GM21737 (cell line): Measurements from ENCODE around the gene MYH7.
"Not testable (repeated sequence)": the region's sequence is repeated elsewhere in the genome, so short reads cannot be mapped to it uniquely, and the experiment has no call there.

Source experiments
- ATAC-seq: cut with Tn5 transposase; IDR thresholded peaks from one replicate; pipeline ENCODE4 v1.9.1; 2021; ENCODE audit warnings: mild to moderate bottlenecking, moderate library complexity; ENCODE audit not compliant: unreplicated experiment

MYH7 gene

DNA sequence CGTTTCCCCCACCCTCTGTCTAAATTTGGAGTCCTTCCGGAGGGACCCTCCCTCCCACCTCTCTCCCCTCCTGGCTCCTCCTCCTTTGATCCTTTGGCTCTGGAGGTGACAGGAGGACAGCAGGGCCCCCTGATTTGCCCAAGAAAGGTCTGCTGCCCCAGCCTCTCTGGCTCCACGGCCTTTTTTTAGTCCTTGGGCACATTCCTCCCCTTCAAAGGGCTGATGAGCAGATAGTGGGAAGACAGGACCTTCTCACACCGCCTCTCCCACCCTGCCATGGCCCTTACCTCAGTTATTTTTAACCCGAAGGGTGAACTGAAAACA, 27.2 kb downstream of the MYH7 start:
- no peak for ATAC-seq

DNA sequence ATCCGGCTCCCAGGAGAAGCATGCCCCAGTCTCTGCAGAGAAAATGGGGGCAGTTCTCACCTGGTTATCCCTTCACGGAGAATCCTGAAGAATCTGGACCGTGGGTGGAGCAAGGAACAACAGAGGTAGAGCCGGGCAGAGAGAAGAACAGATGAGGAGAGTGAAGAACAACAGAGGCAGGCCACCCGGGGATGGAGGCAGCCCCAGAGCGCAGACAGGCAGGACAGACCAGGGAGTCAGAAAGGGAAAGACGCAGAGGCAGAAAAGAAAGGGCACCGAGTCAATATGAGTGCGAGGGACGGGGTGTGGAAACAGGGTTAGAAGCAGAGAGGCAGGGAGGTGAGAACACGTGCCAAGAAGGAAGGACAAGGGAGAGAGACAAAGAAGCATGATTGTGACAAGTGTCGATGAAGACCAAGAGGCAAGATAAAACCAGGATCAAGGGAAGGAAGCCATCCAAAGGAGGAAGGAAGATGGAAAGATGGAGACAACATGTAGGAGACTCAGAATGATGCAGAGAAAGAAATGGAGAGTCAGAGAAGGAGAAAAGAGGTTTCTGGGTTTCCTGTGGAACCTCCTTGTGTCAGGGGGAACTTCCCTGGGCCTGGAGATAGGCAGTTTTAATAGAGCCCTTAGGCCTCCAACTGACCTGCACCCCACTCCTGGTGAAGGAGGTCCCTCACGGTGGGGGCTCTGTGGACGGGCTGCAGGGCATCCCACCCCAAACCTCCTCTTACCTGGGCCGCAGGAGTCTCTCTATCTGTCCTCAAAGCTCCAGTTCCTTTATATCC, 27.7 kb downstream of the MYH7 start, which contains the start of gene MYH6:
Gene MYH6, minus strand, starts transcription at position 758 of the 791 bp plus-strand sequence. CDS start 1,050 bp downstream, outside the sequence.
- no peak for ATAC-seq

GRCh38 chr14:23406725-23407355, 28.6 kb downstream of the MYH7 start:
- ATAC-seq: no peak

DNA sequence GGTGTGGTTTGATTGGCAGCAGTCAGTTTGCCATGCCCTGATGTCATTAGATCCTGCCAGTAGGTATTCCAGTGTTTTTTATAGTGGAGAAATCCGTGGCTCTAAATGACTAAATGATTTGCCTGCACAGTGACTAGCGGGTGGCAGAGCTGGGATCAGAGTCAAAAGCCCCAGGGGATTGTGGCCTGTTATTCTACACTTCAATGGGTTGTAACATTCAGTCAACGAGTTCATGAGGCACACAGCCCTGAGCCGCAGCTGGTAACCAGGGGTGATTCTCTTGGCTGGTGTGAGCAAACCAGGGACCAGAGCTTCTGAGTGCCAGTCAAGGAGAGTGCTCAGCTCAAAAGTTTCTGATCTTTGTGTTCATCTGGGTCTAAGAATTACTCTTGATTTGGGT, 29.2 kb downstream of the MYH7 start:
- ATAC-seq: no peak

- ATAC-seq: no peak
Observed at GRCh38 chr14:23405516-23406025, 29.9 kb downstream of the MYH7 start.

DNA sequence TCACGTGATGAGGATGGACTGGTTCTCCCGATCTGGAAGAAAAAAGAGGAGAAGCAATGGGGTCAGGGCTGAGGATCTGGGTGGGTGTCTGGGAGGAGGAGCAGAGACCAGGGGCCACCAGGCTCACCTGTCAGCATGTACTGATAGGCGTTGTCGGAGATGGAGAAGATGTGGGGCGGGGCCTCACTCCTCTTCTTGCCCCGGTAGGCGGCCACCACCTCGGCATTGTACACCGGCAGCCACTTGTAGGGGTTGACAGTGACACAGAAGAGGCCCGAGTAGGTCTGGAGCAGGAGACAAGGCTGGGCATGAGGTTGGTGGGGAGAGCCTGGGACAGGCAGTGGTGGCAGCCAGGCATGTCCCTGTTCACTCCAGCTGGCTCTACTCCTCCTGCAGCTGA, 30.4 kb downstream of the MYH7 start:
- no peak for ATAC-seq

DNA sequence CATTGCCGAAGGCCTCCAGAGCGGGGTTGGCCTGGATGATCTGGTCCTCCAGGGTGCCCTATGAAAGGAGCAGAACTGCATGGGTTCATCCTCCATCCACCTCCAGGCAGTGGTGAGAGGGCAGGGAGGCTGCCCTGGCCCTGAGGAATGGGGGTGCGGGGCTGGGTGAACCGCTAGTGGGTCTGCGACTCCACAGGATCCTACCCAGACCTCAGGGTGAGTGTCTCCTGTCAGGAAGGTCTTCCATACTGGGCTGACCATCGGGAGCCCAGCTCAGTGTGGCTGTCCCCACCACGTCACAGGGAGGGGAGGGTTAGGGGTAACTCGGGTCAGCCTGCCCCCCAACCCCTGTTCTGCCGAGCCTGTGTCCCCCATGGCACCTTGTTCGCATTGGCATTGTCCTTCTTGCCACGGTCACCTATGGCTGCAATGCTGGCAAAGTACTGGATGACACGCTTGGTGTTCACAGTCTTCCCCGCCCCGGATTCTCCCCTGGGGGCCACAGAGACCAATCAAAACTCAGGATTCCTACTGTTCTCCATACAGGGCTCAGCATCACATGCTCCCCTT, 31.0 kb downstream of the MYH7 start:
- ATAC-seq: no peak

GRCh38 chr14:23403908-23404307, 31.6 kb downstream of the MYH7 start:
- no peak for ATAC-seq

DNA sequence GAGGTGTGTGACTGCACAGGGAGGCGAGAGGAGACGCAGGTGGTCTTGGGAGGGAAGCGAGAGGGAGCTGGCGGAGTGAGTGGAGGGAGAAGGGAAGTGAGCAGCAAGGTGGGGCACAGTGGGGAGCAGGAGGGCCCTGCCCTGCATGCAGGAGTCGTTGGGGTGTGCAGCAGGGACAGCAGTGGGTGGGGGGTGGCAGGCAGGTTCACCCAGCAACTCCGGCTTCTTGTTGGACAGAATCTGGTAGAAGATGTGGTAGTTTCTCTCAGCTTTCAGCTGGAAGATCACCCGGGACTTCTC, 32.4 kb downstream of the MYH7 start:
- no peak for ATAC-seq

DNA sequence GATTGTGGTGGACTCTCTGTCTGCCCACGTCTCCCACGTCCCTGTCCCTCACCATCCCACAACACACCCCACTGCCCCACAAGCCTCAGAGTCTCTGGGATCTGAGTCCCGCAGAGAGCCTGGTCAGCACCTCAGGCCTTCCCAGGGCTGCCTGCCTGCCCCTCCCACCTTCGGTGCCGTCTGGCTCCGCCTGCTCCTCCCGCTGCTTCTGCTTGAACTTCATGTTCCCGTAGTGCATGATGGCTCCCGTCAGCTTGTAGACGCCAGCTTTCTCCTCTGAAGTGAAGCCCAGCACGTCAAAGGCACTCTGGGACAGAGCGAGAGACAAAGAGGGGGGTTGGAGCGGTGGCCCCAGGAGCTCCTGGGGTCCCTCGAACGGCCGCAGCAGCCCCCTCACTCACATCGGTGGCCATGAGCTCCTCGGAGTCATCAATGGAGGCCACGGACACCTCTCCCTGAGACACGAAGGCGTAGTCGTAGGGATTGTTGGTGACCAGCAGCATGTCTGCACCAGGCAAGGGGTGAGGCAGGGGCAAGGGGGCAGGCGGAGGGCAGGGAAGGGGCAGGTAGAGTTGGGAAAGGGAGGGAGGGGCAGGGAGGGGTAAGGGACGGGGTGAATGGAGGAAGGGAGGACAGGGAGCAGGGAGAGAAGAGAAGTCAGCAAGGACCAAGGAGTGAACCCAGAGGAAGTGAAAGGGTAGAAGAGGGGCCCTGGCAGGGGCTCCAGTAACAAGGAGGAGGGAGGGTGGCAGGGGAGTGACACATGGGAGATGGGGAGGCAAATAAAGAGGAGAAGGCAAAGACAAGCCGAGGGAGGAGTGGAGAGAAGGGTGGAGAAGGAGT, 32.9 kb downstream of the MYH7 start:
- no peak for ATAC-seq

DNA sequence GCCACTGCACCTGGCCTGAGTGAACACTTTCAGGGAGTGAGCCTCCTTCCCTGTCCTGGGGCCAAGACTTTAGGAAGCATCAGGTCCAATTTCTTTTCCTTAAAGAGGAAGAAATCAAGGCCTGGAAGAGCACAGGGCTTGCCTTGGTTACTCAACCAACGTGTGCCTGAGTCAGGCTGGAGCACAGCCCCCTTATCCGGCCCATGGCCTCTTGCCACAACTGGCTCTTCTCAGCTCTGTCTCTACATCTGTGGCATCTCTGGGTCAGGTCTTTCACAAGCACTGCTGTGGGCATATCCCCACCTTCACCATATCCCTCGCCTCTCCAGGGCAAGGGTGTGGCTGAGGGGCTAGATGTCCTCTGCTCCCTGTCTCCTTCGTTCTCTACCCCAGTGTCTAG, 34.2 kb downstream of the MYH7 start:
- ATAC-seq: no peak

DNA sequence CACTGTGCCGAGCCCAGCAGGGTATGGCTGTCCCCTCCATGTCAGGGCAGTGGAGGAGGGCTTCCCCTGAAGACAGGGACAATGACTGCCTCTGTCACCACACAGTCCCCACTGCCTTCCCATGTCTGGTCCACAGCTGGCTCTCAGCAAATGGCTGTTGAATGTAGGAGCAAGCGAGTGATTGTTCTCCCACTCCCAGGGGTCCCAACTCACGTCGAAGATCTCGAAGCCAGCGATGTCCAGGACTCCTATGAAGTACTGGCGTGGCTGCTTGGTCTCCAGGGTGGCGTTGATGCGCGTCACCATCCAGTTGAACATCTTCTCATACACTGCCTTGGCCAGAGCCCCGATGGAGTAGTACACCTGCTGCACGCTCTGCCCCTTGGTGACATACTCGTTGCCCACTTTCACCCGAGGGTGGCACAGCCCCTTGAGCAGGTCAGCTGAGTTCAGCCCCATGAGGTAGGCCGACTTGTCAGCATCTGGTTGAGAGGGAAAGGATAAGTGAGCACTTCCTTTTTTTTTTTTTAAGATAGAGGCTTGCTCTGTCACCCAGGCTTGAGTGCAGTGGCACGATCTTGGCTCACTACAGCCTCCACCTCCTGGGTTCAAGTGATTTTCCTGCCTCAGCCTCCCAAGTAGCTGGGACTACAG, 34.8 kb downstream of the MYH7 start:
- ATAC-seq: not testable (repeated sequence)

GRCh38 chr14:23399591-23399990, 35.9 kb downstream of the MYH7 start:
- no peak for ATAC-seq

DNA sequence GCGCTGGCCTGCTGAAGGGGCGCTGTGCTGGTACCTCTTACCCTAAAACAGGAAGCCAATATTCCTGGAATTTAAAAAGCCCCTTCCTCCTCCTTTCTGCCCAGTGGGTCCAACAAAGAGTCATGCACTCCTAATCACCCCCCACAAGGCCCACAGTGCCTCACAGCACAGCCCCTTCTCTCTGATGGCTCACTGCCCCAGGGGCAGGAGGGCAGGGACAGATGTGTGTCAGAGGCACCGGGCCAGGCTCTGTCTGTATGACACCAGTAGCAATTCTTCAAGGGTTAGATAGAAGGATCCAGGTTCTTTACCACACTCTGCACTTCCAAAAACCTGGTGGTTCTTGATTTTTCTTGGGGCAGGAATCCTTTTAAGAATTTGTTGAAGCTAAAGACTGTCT, 36.3 kb downstream of the MYH7 start:
- no peak for ATAC-seq

GRCh38 chr14:23398348-23398747, 37.1 kb downstream of the MYH7 start:
- ATAC-seq: no peak

- no peak for ATAC-seq
Observed at GRCh38 chr14:23396781-23397407, 38.6 kb downstream of the MYH7 start.

DNA sequence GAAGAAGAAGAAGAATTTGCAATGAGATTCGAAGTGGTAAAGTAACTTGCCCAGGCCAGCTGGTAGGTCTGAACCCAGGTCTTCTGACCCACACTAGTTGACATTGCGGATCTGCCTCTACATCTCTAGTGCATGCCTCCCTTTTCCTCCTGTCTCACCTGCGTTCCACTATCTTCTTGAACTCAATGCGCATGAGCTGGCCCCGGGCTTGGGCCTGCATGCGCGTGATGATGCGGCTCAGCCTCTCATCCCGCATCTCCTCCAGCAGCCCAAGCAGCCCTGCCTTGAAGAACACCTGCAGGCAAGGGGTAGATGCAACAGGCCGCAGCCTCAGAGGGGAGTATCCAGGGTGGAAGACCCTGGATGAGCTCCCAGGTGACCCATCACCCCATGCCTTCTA, 39.3 kb downstream of the MYH7 start:
- no peak for ATAC-seq

DNA sequence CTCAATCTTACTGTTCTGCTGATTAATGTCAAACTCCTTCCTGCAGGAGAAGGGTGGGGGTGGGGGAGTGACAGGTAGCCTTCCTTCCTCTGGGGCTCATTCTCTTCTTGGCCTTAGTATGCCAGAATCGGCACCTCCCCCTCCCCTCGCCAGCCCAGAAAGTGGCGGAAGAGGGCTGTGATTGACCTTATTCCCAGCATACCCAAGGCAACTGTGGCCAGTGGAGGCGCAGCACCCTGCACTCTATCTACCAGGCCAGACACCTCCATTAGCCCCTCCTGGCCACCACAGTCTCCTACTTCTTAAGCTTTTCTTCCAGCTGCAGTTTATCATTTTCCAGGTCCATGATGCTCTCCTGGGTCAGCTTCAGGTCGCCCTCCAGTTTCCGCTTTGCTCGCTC, 42.8 kb downstream of the MYH7 start:
- ATAC-seq: no peak

GRCh38 chr14:23389871-23390270, 45.6 kb downstream of the MYH7 start:
- not testable (repeated sequence) for ATAC-seq

DNA sequence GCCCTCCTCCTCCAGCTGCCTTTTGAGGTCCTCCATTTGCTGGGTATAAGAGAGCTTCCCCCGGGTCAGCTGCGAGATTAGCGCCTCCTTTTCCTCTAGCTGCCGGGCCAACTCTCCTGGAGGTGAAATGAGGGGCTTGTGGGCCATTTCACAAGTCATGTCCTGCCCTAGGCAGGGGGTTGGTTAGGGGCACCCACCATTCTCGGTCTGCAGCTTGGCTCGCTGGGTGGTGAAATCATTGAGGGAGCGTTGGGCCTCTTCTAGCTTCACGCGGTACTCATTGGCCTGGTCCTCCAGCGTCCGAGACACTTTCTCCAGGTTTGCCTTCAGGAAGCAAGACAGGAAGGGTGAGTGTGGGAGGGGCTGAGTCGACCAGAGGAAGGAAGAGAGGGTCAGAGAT, 46.1 kb downstream of the MYH7 start:
- ATAC-seq: no peak
